GM18526 (cell line): ENCODE data around the gene METTL16.

Experiments used
- POLR2A ChIP-seq: IDR thresholded peaks from 3 replicates; pipeline ENCODE4 v1.6.1; 2011; ENCODE audit not compliant: insufficient read length; ENCODE audit errors: extremely low read depth

The METTL16 gene

DNA sequence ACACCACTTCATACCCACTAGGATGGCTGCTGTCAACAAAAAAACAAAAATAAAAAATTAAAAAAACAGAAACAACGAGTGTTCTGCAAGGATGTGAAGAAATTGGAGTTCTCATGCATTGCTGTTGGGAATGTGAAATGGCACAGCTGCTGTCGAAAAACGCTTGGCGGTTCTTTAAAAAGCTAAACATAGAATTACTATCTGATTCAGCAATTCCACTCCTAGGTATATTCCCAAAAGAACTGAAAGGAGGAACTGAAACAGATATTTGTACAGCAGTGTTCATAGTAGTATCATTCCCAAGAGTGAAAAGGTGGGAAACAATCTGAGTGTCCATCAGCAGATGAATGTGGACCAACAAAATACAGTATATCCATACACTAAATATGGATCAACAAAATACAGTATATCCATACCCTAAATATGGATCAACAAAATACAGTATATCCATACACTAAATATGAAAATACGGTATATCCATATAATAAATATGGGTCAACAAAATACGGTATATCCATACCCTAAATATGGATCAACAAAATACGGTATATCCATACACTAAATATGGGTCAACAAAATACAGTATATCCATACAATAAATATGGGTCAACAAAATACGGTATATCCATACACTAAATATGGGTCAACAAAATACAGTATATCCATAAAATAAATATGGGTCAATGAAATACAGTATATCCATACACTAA, 8.7 kb downstream of the METTL16 start:
- no peak for TF ChIP-seq POLR2A

- TF ChIP-seq POLR2A: no peak
These were observed 11.2 kb downstream of the METTL16 start for GRCh38 chr17:2500446-2500845.

GRCh38 chr17:2487306-2487705, 24.4 kb downstream of the METTL16 start:
- TF ChIP-seq POLR2A: no peak

DNA sequence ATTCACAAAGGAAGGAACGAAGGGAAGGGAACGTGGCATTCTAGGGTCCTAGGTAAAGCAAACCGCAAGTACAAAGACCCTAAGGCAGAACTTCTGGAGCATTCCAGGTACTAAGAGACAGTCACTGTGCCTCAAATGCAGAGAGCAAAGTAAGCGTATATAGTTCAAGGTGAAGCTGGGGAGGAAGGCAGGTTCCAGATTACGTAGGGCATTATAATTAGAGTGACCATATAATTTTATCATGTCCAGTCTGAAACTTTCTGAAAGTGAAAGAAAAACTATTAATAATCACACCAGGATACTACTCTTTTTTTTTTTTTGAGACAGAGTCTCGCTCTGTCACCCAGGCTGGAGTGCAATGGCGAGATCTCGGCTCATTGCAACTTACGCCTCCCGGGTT, 25.7 kb downstream of the METTL16 start:
- TF ChIP-seq POLR2A: no peak

GRCh38 chr17:2485543-2485942, 26.1 kb downstream of the METTL16 start:
- no peak for TF ChIP-seq POLR2A

DNA sequence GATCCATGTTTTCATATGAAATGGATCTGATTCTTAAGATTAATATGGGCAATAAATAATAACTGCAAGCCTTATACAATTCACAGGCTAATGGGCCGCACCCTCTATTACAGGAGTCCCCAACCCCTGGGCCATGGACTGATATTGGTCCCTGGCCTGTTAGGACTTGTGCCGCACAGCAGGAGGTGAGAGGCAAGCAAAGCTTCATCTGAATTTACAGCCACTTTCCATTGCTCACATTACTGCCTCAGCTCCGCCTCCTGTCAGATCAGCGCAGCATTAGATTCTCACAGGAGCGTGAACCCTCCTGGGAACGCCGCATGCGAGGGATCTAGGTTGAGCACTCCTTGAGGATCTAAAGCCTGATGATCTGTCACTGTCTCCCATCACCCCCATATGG, 26.8 kb downstream of the METTL16 start:
- no peak for TF ChIP-seq POLR2A

GRCh38 chr17:2483084-2483483, 28.6 kb downstream of the METTL16 start:
- no peak for TF ChIP-seq POLR2A

GRCh38 chr17:2482218-2482617, 29.5 kb downstream of the METTL16 start:
- no peak for TF ChIP-seq POLR2A

GRCh38 chr17:2481760-2482159, 29.9 kb downstream of the METTL16 start:
- no peak for TF ChIP-seq POLR2A

DNA sequence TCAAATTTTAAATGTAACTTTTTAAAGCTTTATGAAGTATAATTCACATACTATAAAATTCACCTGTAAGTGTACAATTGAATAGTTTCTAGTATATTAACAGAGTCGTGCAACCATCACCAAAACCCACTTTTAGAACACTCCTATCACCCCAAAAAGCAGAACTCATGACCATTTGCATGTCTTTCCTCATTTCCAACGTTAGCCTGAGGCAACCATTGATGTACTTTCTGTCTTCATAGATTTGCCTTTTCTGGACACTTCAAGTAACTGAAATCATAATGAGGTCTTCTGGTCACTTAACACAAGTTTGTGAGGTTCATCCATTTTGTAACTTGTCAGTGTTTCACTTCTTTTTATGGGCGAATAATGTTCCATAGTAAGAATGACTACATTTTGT, 33.2 kb downstream of the METTL16 start:
- no peak for TF ChIP-seq POLR2A

DNA sequence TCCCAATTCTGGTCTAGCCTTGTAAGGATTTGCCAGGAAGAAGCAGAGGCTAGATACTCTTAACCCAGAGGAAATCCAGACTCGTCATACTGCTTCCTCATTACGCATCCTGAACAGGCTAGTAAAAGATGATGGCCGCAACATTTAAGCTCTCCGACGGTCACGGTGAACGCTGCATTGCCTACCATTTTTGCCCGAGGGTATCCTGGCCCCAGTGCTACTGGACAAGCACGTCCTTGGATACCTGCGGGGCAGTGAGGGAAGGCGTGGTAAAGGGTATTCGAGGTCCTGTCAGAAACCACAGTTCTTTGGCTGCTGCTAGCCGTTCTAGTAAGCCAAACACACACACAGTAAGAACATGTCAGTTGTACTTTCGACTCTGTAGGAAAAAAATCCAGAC, 36.6 kb downstream of the METTL16 start:
- TF ChIP-seq POLR2A: no peak

GRCh38 chr17:2474371-2474770, 37.3 kb downstream of the METTL16 start:
- no peak for TF ChIP-seq POLR2A

- no peak for TF ChIP-seq POLR2A
These were observed 43.4 kb downstream of the METTL16 start for GRCh38 chr17:2468270-2468669.

DNA sequence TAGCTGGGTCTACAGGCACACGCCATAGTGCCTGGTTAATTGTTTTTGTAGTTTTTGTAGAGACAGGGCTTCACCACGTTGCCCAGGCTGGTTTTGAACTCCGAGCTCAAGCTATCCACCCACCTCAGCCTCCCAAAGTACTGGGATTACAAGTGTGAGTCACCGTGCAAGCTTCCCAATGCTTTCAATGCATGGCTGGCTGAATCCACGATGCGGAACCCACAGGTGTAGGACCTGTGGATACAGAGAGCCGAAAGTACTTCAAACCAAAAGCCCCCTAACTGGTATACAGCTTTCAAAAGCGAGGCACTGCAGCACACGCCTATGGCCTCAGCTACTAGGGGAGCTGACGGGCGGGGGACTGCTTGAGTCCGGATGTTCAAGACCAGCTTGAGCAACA, 44.8 kb downstream of the METTL16 start:
- TF ChIP-seq POLR2A: no peak

GRCh38 chr17:2462481-2462880, 49.2 kb downstream of the METTL16 start:
- no peak for TF ChIP-seq POLR2A

DNA sequence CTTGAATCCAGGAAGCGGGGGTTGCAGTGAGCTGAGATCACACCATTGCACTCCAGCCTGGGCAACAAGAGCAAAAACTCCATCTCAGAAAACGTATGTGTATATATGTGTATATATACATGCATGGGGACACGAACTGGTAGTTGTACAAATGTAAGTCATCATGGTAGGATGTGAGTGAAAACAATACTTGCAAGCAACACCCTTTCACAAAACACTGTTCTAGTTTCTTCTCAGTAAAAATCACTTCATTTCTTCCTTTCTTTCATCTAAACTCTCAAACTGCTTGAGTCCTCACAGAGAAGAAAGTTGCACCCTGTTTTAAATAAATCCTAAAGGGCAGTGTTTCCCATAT, 51.8 kb downstream of the METTL16 start:
- no peak for TF ChIP-seq POLR2A

DNA sequence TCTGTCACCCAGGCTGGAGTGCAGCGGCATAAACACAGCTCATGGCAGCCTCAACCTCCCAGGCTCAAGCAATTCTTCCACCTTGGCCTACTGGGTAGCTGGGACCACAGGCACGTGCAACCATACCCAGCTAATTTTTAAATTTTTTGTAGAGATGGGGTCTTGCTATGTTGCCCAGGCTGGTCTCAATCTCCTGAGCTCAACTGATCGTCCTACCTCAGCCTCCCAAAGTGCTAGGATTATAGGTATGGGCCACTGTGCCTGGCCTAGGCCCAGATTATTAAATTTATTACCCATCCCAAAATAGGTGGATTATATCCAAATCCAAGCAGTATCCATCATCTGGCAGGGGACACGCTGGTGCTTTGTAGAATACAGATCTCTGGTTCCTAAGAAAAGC, 53.8 kb downstream of the METTL16 start:
- no peak for TF ChIP-seq POLR2A
